ENCODE measurements around the gene NTM.
"Not testable (repeated sequence)": the region's sequence is repeated elsewhere in the genome, so short reads cannot be mapped to it uniquely, and the experiment has no call there.

Gene NTM

DNA sequence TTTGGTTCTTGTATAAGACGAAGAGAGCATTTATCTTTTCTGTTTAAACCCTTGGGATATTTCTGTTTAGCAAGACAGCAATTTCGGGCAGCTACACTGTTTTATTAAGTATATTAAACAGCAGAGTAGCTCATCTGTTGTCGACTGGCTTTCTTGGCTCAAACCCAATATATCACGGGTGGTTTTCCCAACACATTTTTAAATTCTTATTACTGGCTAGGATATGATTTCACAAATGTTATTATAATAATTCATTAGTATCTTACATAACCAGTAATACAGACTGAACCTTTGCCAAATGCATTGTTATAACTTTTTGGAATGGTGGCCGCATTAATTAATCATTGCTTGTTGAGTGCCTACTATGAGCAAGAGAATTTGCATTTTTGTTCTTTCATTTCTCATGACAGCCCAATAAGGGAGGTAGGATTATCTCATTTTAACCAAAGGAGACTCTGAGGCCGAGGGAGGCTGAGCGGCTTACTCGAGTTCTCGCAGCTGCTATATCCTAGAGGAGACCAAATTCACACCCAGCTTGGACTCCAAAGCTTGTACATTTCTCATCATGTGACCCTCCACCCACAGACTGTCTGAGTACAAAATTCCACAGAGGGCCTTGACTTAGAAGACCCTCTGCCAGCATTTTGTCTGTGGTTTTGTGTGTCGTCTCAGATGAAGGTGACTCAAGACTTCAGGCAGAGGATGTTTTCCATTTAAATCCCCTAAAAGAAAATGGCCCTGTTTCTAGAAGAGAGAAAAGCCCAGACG is 304.9 kb downstream of the NTM start:
- H3K36me3 ChIP-seq (ENCODE audit: insufficient read depth, low read length): no peaks in the 10 kb centered on the region
- no peaks in the 10 kb centered on the region for H3K9me3 ChIP-seq (ENCODE audit: low read length)
- no peaks in the 10 kb centered on the region for H3K27me3 ChIP-seq (ENCODE audit: insufficient read depth, low read length)
- H3K4me3 ChIP-seq (ENCODE audit: low read length): no peak overlapping the region
- H3K4me1 ChIP-seq (ENCODE audit: insufficient read depth, low read length): no peaks in the 10 kb centered on the region
- H2AFZ ChIP-seq (ENCODE audit: low read depth, low read length): no peak overlapping the region

DNA sequence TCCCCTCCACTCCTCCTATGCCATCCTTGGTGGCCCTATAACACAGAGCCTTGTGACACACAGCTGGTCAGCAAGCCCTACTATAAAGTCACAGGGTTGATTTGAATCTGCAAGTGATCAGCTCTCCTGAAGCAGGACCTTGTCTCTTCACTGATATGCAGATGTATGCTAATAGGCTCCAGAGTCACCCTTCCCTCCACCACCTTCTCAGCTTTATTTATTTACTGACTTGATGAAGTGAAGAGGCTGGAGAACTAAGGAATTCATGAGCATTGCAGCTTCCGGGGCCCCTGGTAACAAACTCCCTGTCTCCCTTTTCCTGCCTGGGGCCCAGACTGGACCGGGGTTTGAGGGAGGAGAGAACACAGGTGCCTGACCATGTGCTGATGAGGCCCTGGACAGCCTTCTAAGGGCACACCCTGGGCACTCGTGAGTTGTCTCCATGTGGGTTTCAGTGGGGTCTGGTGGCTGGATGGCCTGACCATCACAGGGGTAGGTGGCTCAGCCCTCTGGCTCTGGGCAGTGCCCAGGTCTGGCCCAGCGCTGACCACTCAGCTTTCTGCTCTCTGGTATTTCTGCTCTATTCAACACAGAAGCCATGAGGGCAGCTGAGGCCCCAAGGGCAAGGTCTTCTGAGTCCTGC is 307.5 kb downstream of the NTM start:
- no peak overlapping the region for H3K4me3 ChIP-seq (ENCODE audit: low read length)
- H3K27me3 ChIP-seq (ENCODE audit: insufficient read depth, low read length): no peaks in the 10 kb centered on the region
- no peaks in the 10 kb centered on the region for H3K4me1 ChIP-seq (ENCODE audit: insufficient read depth, low read length)
- H3K36me3 ChIP-seq (ENCODE audit: insufficient read depth, low read length): no peaks in the 10 kb centered on the region
- no peaks in the 10 kb centered on the region for H3K9me3 ChIP-seq (ENCODE audit: low read length)
- H2AFZ ChIP-seq (ENCODE audit: low read depth, low read length): no peak overlapping the region

- H3K9me3 ChIP-seq (ENCODE audit: low read length): no peaks in the 10 kb centered on the region
- H3K27me3 ChIP-seq (ENCODE audit: insufficient read depth, low read length): no peaks in the 10 kb centered on the region
- no peaks in the 10 kb centered on the region for H3K36me3 ChIP-seq (ENCODE audit: insufficient read depth, low read length)
Observed at GRCh38 chr11:131678658-131679340, 308.4 kb downstream of the NTM start.

GRCh38 chr11:131680448-131680847 is 310.0 kb downstream of the NTM start:
- H3K4me3 ChIP-seq (ENCODE audit: low read length); H2AFZ ChIP-seq (ENCODE audit: low read depth, low read length); H3K4me1 ChIP-seq (ENCODE audit: insufficient read depth, low read length): not testable (repeated sequence)

More at GRCh38 chr11:131678658-131679340, 308.4 kb downstream of the NTM start:
- Histone ChIP-seq H3K4me3 (ENCODE audit: low read length) (no peak overlapping the region), H2AFZ (ENCODE audit: low read depth, low read length) (no peak overlapping the region), H3K4me1 (ENCODE audit: insufficient read depth, low read length) (no peaks in the 10 kb centered on the region)

DNA sequence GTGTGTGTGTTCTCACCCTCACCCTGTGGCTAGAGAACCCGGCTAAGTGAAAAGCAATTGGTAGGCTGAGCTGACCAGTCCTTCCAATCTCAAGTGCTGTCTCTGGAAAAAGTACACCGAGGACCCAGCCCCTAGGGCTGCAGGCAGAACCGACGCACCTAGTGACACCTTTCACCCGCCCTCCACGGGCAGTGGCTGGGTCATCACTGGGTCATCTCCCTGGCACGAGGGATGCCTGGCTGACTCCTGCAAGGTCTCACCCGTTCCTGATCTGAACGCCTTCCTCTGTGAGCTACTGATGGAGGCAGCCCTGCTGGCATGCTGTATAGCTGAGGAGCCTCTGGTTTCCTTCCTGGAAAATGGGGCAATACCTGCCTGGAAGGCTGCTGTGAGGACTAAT is 311.5 kb downstream of the NTM start:
- Histone ChIP-seq H3K9me3 (ENCODE audit: low read length) (no peaks in the 10 kb centered on the region), H3K4me3 (ENCODE audit: low read length) (no peak overlapping the region), H2AFZ (ENCODE audit: low read depth, low read length) (no peak overlapping the region), H3K36me3 (ENCODE audit: insufficient read depth, low read length) (no peaks in the 10 kb centered on the region), H3K27me3 (ENCODE audit: insufficient read depth, low read length) (no peaks in the 10 kb centered on the region), H3K4me1 (ENCODE audit: insufficient read depth, low read length) (no peaks in the 10 kb centered on the region)

More at GRCh38 chr11:131680448-131680847, 310.0 kb downstream of the NTM start:
- H3K9me3 ChIP-seq (ENCODE audit: low read length); H3K36me3 ChIP-seq (ENCODE audit: insufficient read depth, low read length); H3K27me3 ChIP-seq (ENCODE audit: insufficient read depth, low read length): not testable (repeated sequence)

- H3K4me1 ChIP-seq (ENCODE audit: insufficient read depth, low read length): no peaks in the 10 kb centered on the region
- no peak overlapping the region for H3K4me3 ChIP-seq (ENCODE audit: low read length)
- no peak overlapping the region for H2AFZ ChIP-seq (ENCODE audit: low read depth, low read length)
- H3K9me3 ChIP-seq (ENCODE audit: low read length): no peaks in the 10 kb centered on the region
- no peaks in the 10 kb centered on the region for H3K36me3 ChIP-seq (ENCODE audit: insufficient read depth, low read length)
- H3K27me3 ChIP-seq (ENCODE audit: insufficient read depth, low read length): no peaks in the 10 kb centered on the region
Observed at GRCh38 chr11:131682373-131683015, 312.1 kb downstream of the NTM start.

- no peaks in the 10 kb centered on the region for H3K27me3 ChIP-seq (ENCODE audit: insufficient read depth, low read length)
- no peak overlapping the region for H3K4me3 ChIP-seq (ENCODE audit: low read length)
- H3K4me1 ChIP-seq (ENCODE audit: insufficient read depth, low read length): no peaks in the 10 kb centered on the region
- no peaks in the 10 kb centered on the region for H3K9me3 ChIP-seq (ENCODE audit: low read length)
- no peak overlapping the region for H2AFZ ChIP-seq (ENCODE audit: low read depth, low read length)
- H3K36me3 ChIP-seq (ENCODE audit: insufficient read depth, low read length): no peaks in the 10 kb centered on the region
Observed at GRCh38 chr11:131683131-131683530, 312.7 kb downstream of the NTM start.

GRCh38 chr11:131683666-131684065 is 313.3 kb downstream of the NTM start:
- H3K36me3 ChIP-seq (ENCODE audit: insufficient read depth, low read length): no peaks in the 10 kb centered on the region

DNA sequence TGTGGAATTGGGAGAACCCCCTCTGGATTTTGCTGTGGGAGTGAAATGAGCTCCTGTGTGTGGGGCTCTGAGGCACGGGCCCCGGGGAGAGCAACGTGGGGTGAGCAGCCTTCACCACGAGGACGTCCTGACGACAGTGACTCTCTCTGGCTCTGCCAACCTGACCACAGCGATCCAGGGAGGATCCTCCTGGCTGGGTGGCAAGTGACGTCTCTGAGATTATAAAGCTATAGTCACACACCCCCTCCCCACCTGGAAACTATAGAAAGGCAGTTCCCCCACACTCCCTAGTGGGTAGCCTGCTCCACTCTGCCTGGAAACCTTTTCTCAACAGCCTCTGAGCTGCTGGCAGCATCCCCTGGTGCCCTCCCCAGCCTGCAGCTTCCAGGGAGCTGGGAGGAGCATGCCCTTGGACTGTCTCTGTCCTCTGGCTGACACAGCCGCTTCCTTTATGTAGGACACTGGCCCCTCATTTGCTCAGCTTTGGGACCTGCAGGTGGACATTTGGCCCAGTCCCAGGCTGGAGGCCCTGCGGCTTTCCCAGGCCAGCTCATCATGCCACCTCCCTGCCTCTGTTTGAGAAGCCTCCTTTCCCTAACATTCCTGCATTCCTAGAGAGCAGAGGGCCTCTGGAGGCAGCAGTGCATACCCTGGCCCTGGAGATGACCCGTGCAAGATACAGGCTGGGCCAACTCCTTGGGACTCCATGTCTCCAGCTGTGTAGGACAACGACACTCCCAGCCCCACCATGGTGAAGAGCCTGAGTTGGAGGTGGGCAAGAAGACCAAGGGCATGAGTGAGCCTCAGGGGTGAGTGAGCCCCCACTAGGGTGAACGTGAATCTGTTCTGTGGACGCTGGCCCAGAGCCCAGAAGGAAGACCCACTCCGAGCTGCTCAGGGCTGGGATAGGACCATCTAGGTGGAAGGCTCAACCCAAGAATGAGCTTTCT is 314.0 kb downstream of the NTM start:
- H2AFZ ChIP-seq (ENCODE audit: low read depth, low read length): no peak overlapping the region
- no peak overlapping the region for H3K4me3 ChIP-seq (ENCODE audit: low read length)
- H3K27me3 ChIP-seq (ENCODE audit: insufficient read depth, low read length): no peaks in the 10 kb centered on the region
- no peaks in the 10 kb centered on the region for H3K36me3 ChIP-seq (ENCODE audit: insufficient read depth, low read length)
- no peaks in the 10 kb centered on the region for H3K9me3 ChIP-seq (ENCODE audit: low read length)
- H3K4me1 ChIP-seq (ENCODE audit: insufficient read depth, low read length): no peaks in the 10 kb centered on the region

More at GRCh38 chr11:131683666-131684065, 313.3 kb downstream of the NTM start:
- Histone ChIP-seq H3K27me3 (ENCODE audit: insufficient read depth, low read length) (no peaks in the 10 kb centered on the region), H3K4me3 (ENCODE audit: low read length) (no peak overlapping the region), H3K4me1 (ENCODE audit: insufficient read depth, low read length) (no peaks in the 10 kb centered on the region), H2AFZ (ENCODE audit: low read depth, low read length) (no peak overlapping the region), H3K9me3 (ENCODE audit: low read length) (no peaks in the 10 kb centered on the region)

GRCh38 chr11:131685206-131685605 is 314.8 kb downstream of the NTM start:
- Histone ChIP-seq H3K27me3 (ENCODE audit: insufficient read depth, low read length) (no peaks in the 10 kb centered on the region), H3K4me1 (ENCODE audit: insufficient read depth, low read length) (no peaks in the 10 kb centered on the region), H3K9me3 (ENCODE audit: low read length) (no peaks in the 10 kb centered on the region), H2AFZ (ENCODE audit: low read depth, low read length) (no peak overlapping the region), H3K4me3 (ENCODE audit: low read length) (no peak overlapping the region), H3K36me3 (ENCODE audit: insufficient read depth, low read length) (no peaks in the 10 kb centered on the region)

GRCh38 chr11:131685906-131686305 is 315.5 kb downstream of the NTM start:
- Histone ChIP-seq H3K36me3 (ENCODE audit: insufficient read depth, low read length) (no peaks in the 10 kb centered on the region), H2AFZ (ENCODE audit: low read depth, low read length) (no peak overlapping the region), H3K9me3 (ENCODE audit: low read length) (no peaks in the 10 kb centered on the region), H3K4me3 (ENCODE audit: low read length) (no peak overlapping the region), H3K4me1 (ENCODE audit: insufficient read depth, low read length) (no peaks in the 10 kb centered on the region), H3K27me3 (ENCODE audit: insufficient read depth, low read length) (no peaks in the 10 kb centered on the region)

DNA sequence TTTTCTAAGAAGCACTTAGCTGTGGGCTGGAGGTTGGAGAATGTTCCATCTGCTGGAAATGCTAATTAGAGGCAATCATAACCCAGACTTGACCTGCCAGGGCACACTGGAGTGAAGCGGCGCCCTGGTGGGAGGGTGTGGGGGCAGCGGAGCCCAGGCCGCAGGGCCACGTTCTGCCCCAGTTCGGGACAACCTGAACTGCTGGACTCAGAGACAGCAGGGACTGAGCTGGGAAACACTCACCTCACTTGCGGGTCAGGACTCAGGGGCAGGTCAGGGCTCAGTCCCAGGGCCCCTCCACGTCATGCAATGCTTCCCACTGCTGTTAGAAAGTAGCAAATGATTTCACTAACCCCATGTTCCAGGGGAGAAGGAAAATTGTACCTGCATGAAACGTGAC is 316.4 kb downstream of the NTM start:
- Histone ChIP-seq H3K36me3 (ENCODE audit: insufficient read depth, low read length) (no peaks in the 10 kb centered on the region), H3K27me3 (ENCODE audit: insufficient read depth, low read length) (no peaks in the 10 kb centered on the region), H2AFZ (ENCODE audit: low read depth, low read length) (no peak overlapping the region)

More for the DNA sequence above, 316.4 kb downstream of the NTM start:
- no peaks in the 10 kb centered on the region for H3K9me3 ChIP-seq (ENCODE audit: low read length)
- no peak overlapping the region for H3K4me3 ChIP-seq (ENCODE audit: low read length)
- no peaks in the 10 kb centered on the region for H3K4me1 ChIP-seq (ENCODE audit: insufficient read depth, low read length)

Measured in neuron (in vitro differentiated cells).